GM23338 (cell line): ENCODE data around the gene FRMD3. TPM values are rescaled to one million over a fixed set of nuclear protein-coding genes. Genes with fewer than 3 reads are reported as not detected.

ENCODE experiments used
- ATAC-seq: fragments of 200-7000 bp; cut with Tn5 transposase; 3 replicates; pipeline ENCODE4 v1.9.1; 2020
- DNase-seq: peaks from one replicate; pipeline ENCODE4 v3.0.0-alpha.2; 2015; ENCODE audit warnings: low spot score
- H2AFZ ChIP-seq: fragments of 200-600 bp; sonication (generic); 2 replicates; pipeline ENCODE4 v1.8.0; 2016; ENCODE audit warnings: antibody characterized with exemption, mild to moderate bottlenecking, moderate library complexity
- H3F3A ChIP-seq: fragments of 200-600 bp; sonication (generic); replicated peaks from 2 replicates; pipeline ENCODE4 v1.8.0; 2017; ENCODE audit warnings: antibody characterized with exemption, mixed run types, low read depth
- H3K27ac ChIP-seq: fragments of 200-600 bp; sonication (generic); 2 replicates; pipeline ENCODE4 v1.6.1; 2016; ENCODE audit warnings: low read depth
- H3K27me3 ChIP-seq: fragments of 200-600 bp; sonication (generic); 2 replicates; pipeline ENCODE4 v1.8.0; 2016; ENCODE audit warnings: mild to moderate bottlenecking, mixed run types, moderate library complexity; ENCODE audit not compliant: insufficient read depth
- H3K36me3 ChIP-seq: fragments of 200-600 bp; sonication (generic); 2 replicates; pipeline ENCODE4 v1.8.0; 2016; ENCODE audit warnings: mild to moderate bottlenecking; ENCODE audit not compliant: insufficient read depth
- H3K4me1 ChIP-seq: fragments of 200-600 bp; sonication (generic); 2 replicates; pipeline ENCODE4 v1.8.0; 2016; ENCODE audit warnings: mild to moderate bottlenecking, moderate library complexity; ENCODE audit not compliant: insufficient read depth
- H3K4me2 ChIP-seq: fragments of 200-600 bp; sonication (generic); 2 replicates; pipeline ENCODE4 v1.7.1; 2017; ENCODE audit warnings: mixed run types
- H3K4me3 ChIP-seq: fragments of 200-600 bp; sonication (generic); 2 replicates; pipeline ENCODE4 v1.6.1; 2016; ENCODE audit warnings: mixed run types
- H3K79me2 ChIP-seq: fragments of 200-600 bp; sonication (generic); replicated peaks from 2 replicates; pipeline ENCODE4 v1.8.0; 2017; ENCODE audit warnings: mild to moderate bottlenecking; ENCODE audit not compliant: insufficient read depth
- H3K9me2 ChIP-seq: fragments of 200-600 bp; sonication (generic); 2 replicates; pipeline ENCODE4 v1.8.0; 2017; ENCODE audit not compliant: insufficient read depth
- H4K20me1 ChIP-seq: fragments of 200-600 bp; sonication (generic); replicated peaks from 2 replicates; pipeline ENCODE4 v1.8.0; 2017; ENCODE audit warnings: mild to moderate bottlenecking; ENCODE audit not compliant: insufficient read depth
- H3K27ac Mint-ChIP-seq: 2 replicates; pipeline ENCODE4 v1.8.0; 2020; ENCODE audit warnings: inconsistent platforms, mild to moderate bottlenecking, moderate library complexity, mixed read lengths
- H3K27me3 Mint-ChIP-seq: 3 replicates; pipeline ENCODE4 v1.8.0; 2022; ENCODE audit warnings: low read depth, mild to moderate bottlenecking, moderate library complexity, mixed read lengths, inconsistent platforms; ENCODE audit not compliant: insufficient read depth, poor library complexity
- H3K36me3 Mint-ChIP-seq: 3 replicates; pipeline ENCODE4 v1.8.0; 2021; ENCODE audit warnings: low read depth, mild to moderate bottlenecking, inconsistent platforms, moderate library complexity, mixed read lengths
- H3K4me1 Mint-ChIP-seq: 3 replicates; pipeline ENCODE4 v1.8.0; 2020; ENCODE audit warnings: mild to moderate bottlenecking, inconsistent platforms, mixed read lengths
- H3K4me3 Mint-ChIP-seq: 3 replicates; pipeline ENCODE4 v1.8.0; 2021; ENCODE audit warnings: moderate library complexity, mild to moderate bottlenecking, inconsistent platforms, mixed read lengths
- H3K9me3 Mint-ChIP-seq: 3 replicates; pipeline ENCODE4 v1.8.0; 2020; ENCODE audit warnings: moderate library complexity, mild to moderate bottlenecking, inconsistent platforms, mixed read lengths
- CREB1 ChIP-seq: fragments of 250-450 bp; sonication (Bioruptor Pico); IDR thresholded peaks from 2 replicates; pipeline ENCODE4 v1.5.0; 2020; ENCODE audit warnings: low read depth, mild to moderate bottlenecking, moderate library complexity
- CTCF ChIP-seq, 2 experiments: fragments of 200-600 bp in 1 of 2; sonication (generic) in 1 of 2; conservative IDR thresholded peaks; 2 replicates each; pipeline versions ENCODE4 v1.5.1 to v1.6.1; 2016 to 2017; ENCODE audit warnings: antibody characterized with exemption in 2 of 2, low read depth in 2 of 2, mild to moderate bottlenecking in 2 of 2, moderate library complexity in 1 of 2
- ETS1 ChIP-seq: IDR thresholded peaks from 2 replicates; pipeline ENCODE4 v1.6.1; 2016; ENCODE audit warnings: antibody characterized with exemption
- EZH2 ChIP-seq: fragments of 200-600 bp; sonication (generic); IDR thresholded peaks from one replicate; pipeline ENCODE4 v1.8.0; 2017; ENCODE audit warnings: antibody characterized with exemption, mild to moderate bottlenecking, low read depth; ENCODE audit not compliant: unreplicated experiment
- EZH2phosphoT487 ChIP-seq: fragments of 200-600 bp; sonication (generic); IDR thresholded peaks from one replicate; pipeline ENCODE4 v1.8.1; 2018; ENCODE audit warnings: antibody characterized with exemption; ENCODE audit not compliant: unreplicated experiment
- JUNB ChIP-seq: IDR thresholded peaks from one replicate; pipeline ENCODE4 v1.6.1; 2016; ENCODE audit warnings: antibody characterized with exemption; ENCODE audit not compliant: unreplicated experiment
- NANOG ChIP-seq: IDR thresholded peaks from 2 replicates; pipeline ENCODE4 v1.6.1; 2016; ENCODE audit warnings: antibody characterized with exemption, borderline replicate concordance
- POLR2AphosphoS5 ChIP-seq: IDR thresholded peaks from 2 replicates; pipeline ENCODE4 v1.6.1; 2016; ENCODE audit warnings: antibody characterized with exemption, low read depth
- REST ChIP-seq: IDR thresholded peaks from one replicate; pipeline ENCODE4 v1.6.1; 2018; ENCODE audit warnings: antibody characterized with exemption; ENCODE audit not compliant: unreplicated experiment
- STAT1 ChIP-seq: IDR thresholded peaks from one replicate; pipeline ENCODE4 v1.6.1; 2016; ENCODE audit warnings: antibody characterized with exemption; ENCODE audit not compliant: unreplicated experiment
- ZNF114 ChIP-seq: fragments of 250-450 bp; sonication (Bioruptor Pico); IDR thresholded peaks from 2 replicates; pipeline ENCODE4 v1.5.0; 2020; ENCODE audit warnings: mild to moderate bottlenecking, moderate library complexity
- ZNF331 ChIP-seq: fragments of 250-450 bp; sonication (Bioruptor Pico); IDR thresholded peaks from 2 replicates; pipeline ENCODE4 v1.5.0; 2020; ENCODE audit warnings: low read depth, mild to moderate bottlenecking, moderate library complexity
- polyA plus RNA-seq: library from polyadenylated mRNA; unstranded; fragments of >200 nt; fragmentation: Nextera tagmentation; extraction: Ambion mirVana; gene quantifications from 2 replicates; pipeline ENCODE4 v1.2.1, GENCODE V29; 2016
- total RNA-seq: library from RNA; depleted of rRNA; stranded (reverse); fragments of >200 nt; shearing (Covaris generic); gene quantifications from 2 replicates; pipeline ENCODE4 v1.2.3, GENCODE V29; 2014
- TF ChIP-seq, protein P1 (sequence below): fragments of 250-450 bp; sonication (Bioruptor Pico); IDR thresholded peaks from 2 replicates; pipeline ENCODE4 v1.5.0; 2020; ENCODE audit warnings: mild to moderate bottlenecking, moderate library complexity

The FRMD3 gene
- total and polyA plus RNA-seq, 2 experiments from 2014 or later, result 0.47 to 1.2 TPM

DNA sequence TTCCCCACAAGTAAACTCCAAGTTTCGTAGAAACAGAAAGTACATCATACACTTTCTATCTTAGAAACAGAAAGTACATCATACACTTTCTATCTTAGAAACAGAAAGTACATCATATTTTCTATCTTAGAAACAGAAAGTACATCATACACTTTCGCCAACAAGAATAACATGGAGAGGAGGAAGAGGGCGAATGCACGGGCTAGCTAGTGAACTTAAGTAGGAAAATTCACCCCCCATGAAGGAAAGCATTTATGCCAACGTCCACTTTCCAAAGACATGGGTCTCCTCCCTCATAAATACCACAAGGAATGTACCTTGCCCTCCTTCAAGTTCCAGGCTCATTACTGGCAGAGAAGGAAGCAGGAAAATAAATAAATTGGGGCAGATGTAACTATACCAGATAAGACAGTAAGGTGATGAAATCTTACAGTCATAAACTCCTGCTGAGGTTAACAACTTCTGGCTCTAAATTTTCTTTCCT is 64.7 kb downstream of the FRMD3 start:
- Mint-ChIP-seq H3K9me3 (no peaks in the 10 kb centered on the region; the same call in 2 of the 3 replicates), H3K4me3 (no peak overlapping the region), H3K27ac (no peak overlapping the region), H3K4me1 (peaks cover 22% of the 10 kb centered on the region), H3K27me3 (peaks cover 5% of the 10 kb centered on the region), H3K36me3 (no peaks in the 10 kb centered on the region)
- Histone ChIP-seq H3K9me2 (peaks cover 1% of the 10 kb centered on the region), H3K4me2 (no peak overlapping the region), H3K27me3 (no peaks in the 10 kb centered on the region), H3K4me1 (peaks cover 14% of the 10 kb centered on the region), H2AFZ (no peak overlapping the region), H4K20me1 (no peaks in the 10 kb centered on the region), H3K4me3 (no peak overlapping the region), H3K27ac (no peak overlapping the region), H3F3A (no peaks in the 10 kb centered on the region), H3K36me3 (no peaks in the 10 kb centered on the region), H3K79me2 (no peaks in the 10 kb centered on the region)
- no peak for TF ChIP-seq JUNB
- TF ChIP-seq ZNF331, result no peak
- TF ChIP-seq ZNF114 (CRISPR knock-in tag), result no peak
- TF ChIP-seq EZH2phosphoT487, result no peak
- no peak for TF ChIP-seq NANOG
- TF ChIP-seq CREB1 (CRISPR knock-in tag), result no peak
- no peak for TF ChIP-seq CTCF (conservative IDR thresholded peaks at IDR 0.05; ENCODE audit: low read depth in 2 of 2)
- TF ChIP-seq STAT1, result no peak
- TF ChIP-seq ETS1, result no peak
- TF ChIP-seq, protein P1, sequence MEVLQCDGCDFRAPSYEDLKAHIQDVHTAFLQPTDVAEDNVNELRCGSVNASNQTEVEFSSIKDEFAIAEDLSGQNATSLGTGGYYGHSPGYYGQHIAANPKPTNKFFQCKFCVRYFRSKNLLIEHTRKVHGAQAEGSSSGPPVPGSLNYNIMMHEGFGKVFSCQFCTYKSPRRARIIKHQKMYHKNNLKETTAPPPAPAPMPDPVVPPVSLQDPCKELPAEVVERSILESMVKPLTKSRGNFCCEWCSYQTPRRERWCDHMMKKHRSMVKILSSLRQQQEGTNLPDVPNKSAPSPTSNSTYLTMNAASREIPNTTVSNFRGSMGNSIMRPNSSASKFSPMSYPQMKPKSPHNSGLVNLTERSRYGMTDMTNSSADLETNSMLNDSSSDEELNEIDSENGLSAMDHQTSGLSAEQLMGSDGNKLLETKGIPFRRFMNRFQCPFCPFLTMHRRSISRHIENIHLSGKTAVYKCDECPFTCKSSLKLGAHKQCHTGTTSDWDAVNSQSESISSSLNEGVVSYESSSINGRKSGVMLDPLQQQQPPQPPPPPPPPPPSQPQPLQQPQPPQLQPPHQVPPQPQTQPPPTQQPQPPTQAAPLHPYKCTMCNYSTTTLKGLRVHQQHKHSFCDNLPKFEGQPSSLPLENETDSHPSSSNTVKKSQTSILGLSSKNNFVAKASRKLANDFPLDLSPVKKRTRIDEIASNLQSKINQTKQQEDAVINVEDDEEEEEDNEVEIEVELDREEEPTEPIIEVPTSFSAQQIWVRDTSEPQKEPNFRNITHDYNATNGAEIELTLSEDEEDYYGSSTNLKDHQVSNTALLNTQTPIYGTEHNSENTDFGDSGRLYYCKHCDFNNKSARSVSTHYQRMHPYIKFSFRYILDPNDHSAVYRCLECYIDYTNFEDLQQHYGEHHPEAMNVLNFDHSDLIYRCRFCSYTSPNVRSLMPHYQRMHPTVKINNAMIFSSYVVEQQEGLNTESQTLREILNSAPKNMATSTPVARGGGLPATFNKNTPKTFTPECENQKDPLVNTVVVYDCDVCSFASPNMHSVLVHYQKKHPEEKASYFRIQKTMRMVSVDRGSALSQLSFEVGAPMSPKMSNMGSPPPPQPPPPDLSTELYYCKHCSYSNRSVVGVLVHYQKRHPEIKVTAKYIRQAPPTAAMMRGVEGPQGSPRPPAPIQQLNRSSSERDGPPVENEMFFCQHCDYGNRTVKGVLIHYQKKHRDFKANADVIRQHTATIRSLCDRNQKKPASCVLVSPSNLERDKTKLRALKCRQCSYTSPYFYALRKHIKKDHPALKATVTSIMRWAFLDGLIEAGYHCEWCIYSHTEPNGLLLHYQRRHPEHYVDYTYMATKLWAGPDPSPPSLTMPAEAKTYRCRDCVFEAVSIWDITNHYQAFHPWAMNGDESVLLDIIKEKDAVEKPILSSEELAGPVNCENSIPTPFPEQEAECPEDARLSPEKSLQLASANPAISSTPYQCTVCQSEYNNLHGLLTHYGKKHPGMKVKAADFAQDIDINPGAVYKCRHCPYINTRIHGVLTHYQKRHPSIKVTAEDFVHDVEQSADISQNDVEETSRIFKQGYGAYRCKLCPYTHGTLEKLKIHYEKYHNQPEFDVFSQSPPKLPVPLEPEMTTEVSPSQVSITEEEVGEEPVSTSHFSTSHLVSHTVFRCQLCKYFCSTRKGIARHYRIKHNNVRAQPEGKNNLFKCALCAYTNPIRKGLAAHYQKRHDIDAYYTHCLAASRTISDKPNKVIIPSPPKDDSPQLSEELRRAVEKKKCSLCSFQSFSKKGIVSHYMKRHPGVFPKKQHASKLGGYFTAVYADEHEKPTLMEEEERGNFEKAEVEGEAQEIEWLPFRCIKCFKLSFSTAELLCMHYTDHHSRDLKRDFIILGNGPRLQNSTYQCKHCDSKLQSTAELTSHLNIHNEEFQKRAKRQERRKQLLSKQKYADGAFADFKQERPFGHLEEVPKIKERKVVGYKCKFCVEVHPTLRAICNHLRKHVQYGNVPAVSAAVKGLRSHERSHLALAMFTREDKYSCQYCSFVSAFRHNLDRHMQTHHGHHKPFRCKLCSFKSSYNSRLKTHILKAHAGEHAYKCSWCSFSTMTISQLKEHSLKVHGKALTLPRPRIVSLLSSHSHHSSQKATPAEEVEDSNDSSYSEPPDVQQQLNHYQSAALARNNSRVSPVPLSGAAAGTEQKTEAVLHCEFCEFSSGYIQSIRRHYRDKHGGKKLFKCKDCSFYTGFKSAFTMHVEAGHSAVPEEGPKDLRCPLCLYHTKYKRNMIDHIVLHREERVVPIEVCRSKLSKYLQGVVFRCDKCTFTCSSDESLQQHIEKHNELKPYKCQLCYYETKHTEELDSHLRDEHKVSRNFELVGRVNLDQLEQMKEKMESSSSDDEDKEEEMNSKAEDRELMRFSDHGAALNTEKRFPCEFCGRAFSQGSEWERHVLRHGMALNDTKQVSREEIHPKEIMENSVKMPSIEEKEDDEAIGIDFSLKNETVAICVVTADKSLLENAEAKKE (CRISPR knock-in tag), result no peak
- no peak for TF ChIP-seq EZH2
- no peak for TF ChIP-seq POLR2AphosphoS5
- no peak for TF ChIP-seq REST
- ATAC-seq (no peak), DNase-seq (no peak)
